Endothelial cell of umbilical vein (primary cell): ENCODE data around the gene NRCAM. TPM values are rescaled to one million over a fixed set of nuclear protein-coding genes. Genes with fewer than 3 reads are reported as not detected.

Experiments
- BruUV-seq: library from RNA; stranded (reverse); fragments of 400-500 nt; replicated peaks from 2 replicates; lab custom pipeline; 2021; lab: Mats Ljungman, UMichigan
- CTCF ChIA-PET: fragments of 300-600, 350-600 bp; sonication (Branson Sonifier 250); formaldehyde crosslinking; loops from one replicate; lab custom pipeline; 2021; ENCODE audit warnings: antibody characterized with exemption, inconsistent platforms; lab: Charles Lee
- POLR2A ChIA-PET: fragments of 300-600, 350-600 bp; sonication (Branson Sonifier 250); formaldehyde crosslinking; loops from one replicate; lab custom pipeline; 2021; ENCODE audit warnings: antibody characterized with exemption, inconsistent platforms; lab: Charles Lee
- DNase-seq: peaks from one replicate; pipeline ENCODE4 v3.0.0-alpha.2; 2011; ENCODE audit warnings: low read depth, low spot score
- FAIRE-seq: peaks from 2 replicates; lab custom pipeline; 2011; peaks lifted over from hg19 to GRCh38; lab: Jason Lieb, UNC
- H2AFZ ChIP-seq: 2 replicates; pipeline ENCODE4 v1.6.0; 2012; ENCODE audit warnings: low read depth, low read length, control low read depth, inconsistent platforms
- H3K27ac ChIP-seq: 2 replicates; pipeline ENCODE4 v1.5.1; 2011; ENCODE audit warnings: low read depth, mild to moderate bottlenecking, control low read depth, low read length, moderate library complexity; ENCODE audit not compliant: insufficient read depth
- H3K27me3 ChIP-seq, 2 experiments: 2 replicates each; pipeline versions ENCODE4 v1.6.0 to v1.6.1; 2011; ENCODE audit warnings: low read length in 2 of 2, mixed read lengths in 1 of 2; ENCODE audit not compliant: control insufficient read depth in 2 of 2, insufficient read depth in 2 of 2
- H3K36me3 ChIP-seq, 2 experiments: 2 replicates in 1 of 2; 3 replicates in 1 of 2; pipeline ENCODE4 v1.5.1; 2011; ENCODE audit warnings: low read length in 2 of 2, mild to moderate bottlenecking in 1 of 2, moderate library complexity in 1 of 2; ENCODE audit not compliant: control insufficient read depth in 2 of 2, insufficient read depth in 2 of 2; ENCODE audit errors: extremely low read depth in 1 of 2
- H3K4me1 ChIP-seq: 3 replicates; pipeline ENCODE4 v1.5.1; 2011; ENCODE audit warnings: mild to moderate bottlenecking, low read length; ENCODE audit not compliant: control insufficient read depth, insufficient read depth; ENCODE audit errors: extremely low read depth
- H3K4me2 ChIP-seq: 2 replicates; pipeline ENCODE4 v1.6.1; 2011; ENCODE audit warnings: low read length, control low read depth, mixed read lengths; ENCODE audit not compliant: insufficient read depth
- H3K4me3 ChIP-seq, 3 experiments: fragments of 200-600 bp in 1 of 3; sonication (generic), shearing (Covaris generic) in 1 of 3; replicated peaks in 1 of 3; 2 replicates each; pipeline ENCODE4 v1.5.1; 2011 to 2016; ENCODE audit warnings: control low read depth in 3 of 3, low read length in 3 of 3, mild to moderate bottlenecking in 2 of 3, inconsistent platforms in 1 of 3, low read depth in 1 of 3, moderate library complexity in 1 of 3; ENCODE audit not compliant: insufficient read depth in 1 of 3
- H3K79me2 ChIP-seq: 2 replicates; pipeline ENCODE4 v1.6.0; 2012; ENCODE audit warnings: low read length, inconsistent platforms; ENCODE audit not compliant: control insufficient read depth, insufficient read depth
- H3K9ac ChIP-seq: replicated peaks from 2 replicates; pipeline ENCODE3; 2011; ENCODE audit warnings: low read length, control low read depth; ENCODE audit not compliant: insufficient read depth; ENCODE audit errors: extremely low read depth
- H3K9me1 ChIP-seq: replicated peaks from 3 replicates; pipeline ENCODE4 v1.6.0; 2011; ENCODE audit warnings: mild to moderate bottlenecking, low read length; ENCODE audit not compliant: control insufficient read depth, insufficient read depth; ENCODE audit errors: extremely low read depth
- H3K9me3 ChIP-seq: replicated peaks from 2 replicates; pipeline ENCODE4 v1.5.1; 2012; ENCODE audit warnings: low read length, inconsistent platforms; ENCODE audit not compliant: control insufficient read depth, insufficient read depth
- H4K20me1 ChIP-seq: replicated peaks from 2 replicates; pipeline ENCODE3; 2011; ENCODE audit warnings: mild to moderate bottlenecking, low read length; ENCODE audit not compliant: control insufficient read depth, insufficient read depth; ENCODE audit errors: extremely low read depth
- EZH2 ChIP-seq: IDR thresholded peaks from 2 replicates; pipeline ENCODE4 v1.6.1; 2012; ENCODE audit warnings: borderline replicate concordance, low read depth, mild to moderate bottlenecking, moderate library complexity, low read length, inconsistent platforms; ENCODE audit not compliant: severe bottlenecking
- FOS ChIP-seq: IDR thresholded peaks from 2 replicates; pipeline ENCODE4 v1.6.1; 2011; ENCODE audit warnings: mild to moderate bottlenecking, low read length, moderate library complexity, borderline replicate concordance; ENCODE audit not compliant: insufficient read depth
- GATA2 ChIP-seq: IDR thresholded peaks from 2 replicates; pipeline ENCODE4 v1.7.0; 2011; ENCODE audit warnings: low read depth, mild to moderate bottlenecking, moderate library complexity, mixed read lengths, low read length; ENCODE audit not compliant: insufficient read length, insufficient read depth
- JUN ChIP-seq: IDR thresholded peaks from 2 replicates; pipeline ENCODE4 v1.6.1; 2011; ENCODE audit warnings: borderline replicate concordance, low read depth; ENCODE audit not compliant: insufficient read length, insufficient read depth
- MYC ChIP-seq: IDR thresholded peaks from one replicate; pipeline ENCODE4 v1.6.1; 2011; ENCODE audit warnings: mild to moderate bottlenecking, low read depth, low read length
- POLR2A ChIP-seq: IDR thresholded peaks from 2 replicates; pipeline ENCODE4 v1.6.1; 2012; ENCODE audit warnings: low read depth, mild to moderate bottlenecking, control low read depth, low read length
- POLR2AphosphoS5 ChIP-seq: IDR thresholded peaks from 2 replicates; pipeline ENCODE4 v1.6.1; 2012; ENCODE audit warnings: low read depth, mild to moderate bottlenecking, control low read depth, low read length, moderate library complexity; ENCODE audit not compliant: insufficient read depth
- dilution Hi-C: fragments of 300-500 bp; cut with MboI; formaldehyde crosslinking; loops from one replicate; pipeline ENCODE4 v1.15.0; 2019; ENCODE audit warnings: low sequenced_read_pairs; ENCODE audit not compliant: extremely low pct_ligation_motif_present
- intact Hi-C: fragments of 100-400 bp; cut with micrococcal nuclease; formaldehyde crosslinking; loops from one replicate; pipeline ENCODE4 v1.10.0; 2022
- polyA plus RNA-seq, 4 experiments: library from polyadenylated mRNA; depleted of rRNA in 3 of 4; stranded (reverse) in 3 of 4; unstranded in 1 of 4; fragments of >200 nt; gene quantifications; 2 replicates each; pipeline versions ENCODE4 v1.2.1 to v1.2.3, GENCODE V29; 2011 to 2012; ENCODE audit warnings: missing spikeins in 1 of 4
- total RNA-seq: library from RNA; stranded (reverse); gene quantifications from 2 replicates; pipeline ENCODE4 v1.2.3, GENCODE V29; 2021
- TF ChIP-seq, protein P1 (sequence below): IDR thresholded peaks from 2 replicates; pipeline ENCODE4 v1.6.1; 2011; ENCODE audit not compliant: insufficient read depth, insufficient read length
- TF ChIP-seq, protein P2 (sequence below), 2 donors: IDR thresholded peaks; 1 replicate in 1 of 2; 2 replicates in 1 of 2; pipeline ENCODE4 v1.5.1; 2011; ENCODE audit warnings: low read length in 2 of 2, mild to moderate bottlenecking in 2 of 2, moderate library complexity in 2 of 2, control low read depth in 1 of 2, inconsistent platforms in 1 of 2, low read depth in 1 of 2; ENCODE audit not compliant: insufficient read depth in 1 of 2; ENCODE audit errors: extremely low read depth in 1 of 2

NRCAM gene
- total and polyA plus RNA-seq, 2 donors (not counting 3 experiments of a cell fraction or from before 2014, with no cell fraction given) = 26.0 to 47.6 TPM

DNA sequence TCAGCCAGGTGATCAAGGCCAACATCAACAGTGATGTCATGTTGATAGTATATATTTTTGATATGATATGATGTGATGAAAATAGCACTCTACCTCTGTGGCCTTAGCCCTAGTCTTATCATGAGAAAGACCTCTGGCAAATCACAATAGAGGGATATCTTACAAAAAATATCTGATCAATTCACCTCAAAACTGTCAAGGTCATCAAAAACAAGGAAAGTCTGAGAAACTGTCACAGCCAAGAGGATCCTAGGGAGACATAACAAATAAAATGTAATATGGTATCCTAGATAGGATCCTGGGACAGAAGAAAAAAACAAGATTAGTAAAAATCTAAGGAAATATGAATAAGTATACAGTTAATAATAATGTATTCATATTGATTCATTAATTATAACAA lies 92.6 kb downstream of the NRCAM start:
- dilution Hi-C loops (no loop called here), intact Hi-C loops (no loop called here)
- Histone ChIP-seq H3K4me3 (no peak overlapping the region), H3K27me3 (no peaks in the 10 kb centered on the region), H4K20me1 (no peaks in the 10 kb centered on the region), H3K27ac (no peak overlapping the region), H3K79me2 (peaks cover 28% of the 10 kb centered on the region), H3K4me1 (peaks cover 8% of the 10 kb centered on the region), H3K9me3 (no peaks in the 10 kb centered on the region), H2AFZ (no peak overlapping the region), H3K9me1 (no peaks in the 10 kb centered on the region), H3K4me2 (no peak overlapping the region), H3K9ac (no peak overlapping the region), H3K36me3 (no peaks in the 10 kb centered on the region)
- DNase-seq (no peak), FAIRE-seq (no peak)
- ChIA-PET POLR2A (no interaction called here), CTCF (no interaction called here)
- TF ChIP-seq POLR2A = no peak
- no TSS peak for BruUV-seq

DNA sequence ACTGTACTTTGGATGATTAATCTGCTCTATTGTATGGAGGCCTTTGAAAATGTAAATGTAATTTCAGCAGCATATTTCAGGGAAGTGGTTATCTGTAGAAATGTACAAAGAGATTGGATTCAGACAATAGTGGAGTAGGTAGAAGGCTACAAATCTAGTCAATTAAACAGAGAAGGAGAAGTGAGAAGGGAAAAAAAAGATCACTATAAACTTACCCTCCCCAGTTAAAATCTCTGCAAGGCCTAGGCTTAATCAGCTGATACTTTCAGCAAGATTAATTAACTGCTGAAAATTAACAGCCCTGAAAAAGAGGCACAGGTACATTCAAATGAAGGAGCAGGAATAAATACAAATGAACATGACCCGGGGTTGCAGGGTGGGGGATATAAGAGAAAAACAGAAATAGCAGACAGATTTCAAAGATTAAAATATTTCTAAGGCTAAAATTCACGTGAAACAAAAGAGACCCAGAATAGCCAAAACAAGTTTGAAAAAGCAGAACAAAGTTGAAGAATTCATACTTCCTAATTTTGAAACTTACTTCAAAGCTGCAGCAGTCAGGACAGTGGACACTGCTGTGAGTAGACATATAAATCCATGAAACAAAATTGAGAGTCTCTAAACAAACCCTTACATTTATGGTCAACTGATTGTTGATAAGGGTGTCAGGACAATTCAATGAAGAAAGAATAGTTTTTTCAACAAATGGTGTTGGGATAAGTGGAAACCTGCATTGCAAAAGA lies 96.0 kb downstream of the NRCAM start:
- Histone ChIP-seq H3K4me2 (no peak overlapping the region), H3K9ac (no peak overlapping the region), H4K20me1 (no peaks in the 10 kb centered on the region), H3K36me3 (no peaks in the 10 kb centered on the region), H3K27me3 (no peaks in the 10 kb centered on the region), H3K9me1 (no peaks in the 10 kb centered on the region), H3K79me2 (peaks cover 23% of the 10 kb centered on the region), H3K27ac (no peak overlapping the region), H3K9me3 (no peaks in the 10 kb centered on the region), H3K4me1 (no peaks in the 10 kb centered on the region), H2AFZ (no peak overlapping the region), H3K4me3 (no peak overlapping the region)
- intact Hi-C loops (no loop called here), dilution Hi-C loops (no loop called here)
- no TSS peak for BruUV-seq
- no peak for DNase-seq
- ChIA-PET CTCF (no interaction called here), POLR2A (no interaction called here)
- TF ChIP-seq, protein P1, sequence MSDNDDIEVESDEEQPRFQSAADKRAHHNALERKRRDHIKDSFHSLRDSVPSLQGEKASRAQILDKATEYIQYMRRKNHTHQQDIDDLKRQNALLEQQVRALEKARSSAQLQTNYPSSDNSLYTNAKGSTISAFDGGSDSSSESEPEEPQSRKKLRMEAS = no peak
- TF ChIP-seq POLR2A (no peak), MYC (no peak), EZH2 (no peak), POLR2AphosphoS5 (no peak), JUN (no peak), GATA2 (no peak), FOS (no peak)
- TF ChIP-seq, protein P2, sequence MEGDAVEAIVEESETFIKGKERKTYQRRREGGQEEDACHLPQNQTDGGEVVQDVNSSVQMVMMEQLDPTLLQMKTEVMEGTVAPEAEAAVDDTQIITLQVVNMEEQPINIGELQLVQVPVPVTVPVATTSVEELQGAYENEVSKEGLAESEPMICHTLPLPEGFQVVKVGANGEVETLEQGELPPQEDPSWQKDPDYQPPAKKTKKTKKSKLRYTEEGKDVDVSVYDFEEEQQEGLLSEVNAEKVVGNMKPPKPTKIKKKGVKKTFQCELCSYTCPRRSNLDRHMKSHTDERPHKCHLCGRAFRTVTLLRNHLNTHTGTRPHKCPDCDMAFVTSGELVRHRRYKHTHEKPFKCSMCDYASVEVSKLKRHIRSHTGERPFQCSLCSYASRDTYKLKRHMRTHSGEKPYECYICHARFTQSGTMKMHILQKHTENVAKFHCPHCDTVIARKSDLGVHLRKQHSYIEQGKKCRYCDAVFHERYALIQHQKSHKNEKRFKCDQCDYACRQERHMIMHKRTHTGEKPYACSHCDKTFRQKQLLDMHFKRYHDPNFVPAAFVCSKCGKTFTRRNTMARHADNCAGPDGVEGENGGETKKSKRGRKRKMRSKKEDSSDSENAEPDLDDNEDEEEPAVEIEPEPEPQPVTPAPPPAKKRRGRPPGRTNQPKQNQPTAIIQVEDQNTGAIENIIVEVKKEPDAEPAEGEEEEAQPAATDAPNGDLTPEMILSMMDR (IDR thresholded peaks at IDR 0.05; ENCODE audit: extremely low read depth in 1 of 2, insufficient read depth in 1 of 2, low read depth in 1 of 2, low read length in 2 of 2) = no peak
- FAIRE-seq = no peak
